Ureter (tissue), 1 donor: ENCODE data around the gene MPP4. TPM values are rescaled to one million over a fixed set of nuclear protein-coding genes. Genes with fewer than 3 reads are reported as not detected.

Experiments
- DNase-seq: peaks from one replicate; pipeline ENCODE4 v3.0.0-alpha.2; 2020; ENCODE audit warnings: low spot score
- total RNA-seq: library from RNA; stranded (reverse); gene quantifications from one replicate; pipeline ENCODE4 v1.2.4, GENCODE V29; 2023
- donor health status: DM: yes; HTN: yes; CAD: no.

Gene MPP4
- total RNA-seq, 1 donor from 2014 or later, result not detected

GRCh38 chr2:201622306-201622970 is 76.0 kb downstream of the MPP4 start:
- no peak for DNase-seq

GRCh38 chr2:201621293-201621999 is 77.0 kb downstream of the MPP4 start:
- DNase-seq, result no peak

- peak; percentile 75 for DNase-seq
These were observed 79.4 kb downstream of the MPP4 start for GRCh38 chr2:201618744-201619662.

GRCh38 chr2:201608021-201608420 is 90.4 kb downstream of the MPP4 start:
- DNase-seq, result no peak

GRCh38 chr2:201607568-201607967 is 90.9 kb downstream of the MPP4 start:
- DNase-seq, result no peak

- no peak for DNase-seq
These were observed 97.5 kb downstream of the MPP4 start for GRCh38 chr2:201600906-201601305.

GRCh38 chr2:201597397-201597796 is 101.0 kb downstream of the MPP4 start:
- no peak for DNase-seq

Other genes starting within 250 kb of the MPP4 start
- gene TRAK2, start 247.2 kb downstream of the MPP4 start, total RNA-seq, result 42.7 TPM
- gene STRADB, start 246.9 kb downstream of the MPP4 start, total RNA-seq, result 20.7 TPM
- 23.6 TPM for gene TMEM237, start 55.1 kb downstream of the MPP4 start, total RNA-seq
- 16.5 TPM for gene ALS2, start 82.3 kb upstream of the MPP4 start, total RNA-seq
- gene CDK15, start 107.9 kb upstream of the MPP4 start, total RNA-seq, result 2.3 TPM